GM12878 (cell line): ENCODE data around the gene TMEM255A. TPM values are rescaled to one million over a fixed set of nuclear protein-coding genes. Genes with fewer than 3 reads are reported as not detected.

ENCODE experiments used
- EED ChIP-seq: sonication (generic); IDR thresholded peaks from 2 replicates; pipeline ENCODE4 v1.6.1; 2016; ENCODE audit warnings: antibody characterized with exemption, low read depth
- ELK1 ChIP-seq: IDR thresholded peaks from 2 replicates; pipeline ENCODE4 v1.6.1; 2012; ENCODE audit warnings: low read depth, low read length, improper control_type of control experiment
- ETV6 ChIP-seq, 2 experiments: fragments of 450-650 bp in 1 of 2; IDR thresholded peaks in 1 of 2; conservative IDR thresholded peaks in 1 of 2; 2 replicates each; pipeline ENCODE4 v1.6.1; 2014; ENCODE audit warnings: antibody characterized with exemption in 1 of 2, borderline replicate concordance in 1 of 2, low read depth in 1 of 2, mild to moderate bottlenecking in 1 of 2, moderate library complexity in 1 of 2
- GABPA ChIP-seq: IDR thresholded peaks from 2 replicates; pipeline ENCODE4 v1.6.1; 2014; ENCODE audit warnings: antibody characterized with exemption, low read depth, mild to moderate bottlenecking, inconsistent platforms
- HCFC1 ChIP-seq: fragments of 150-350 bp; IDR thresholded peaks from 2 replicates; pipeline ENCODE4 v1.6.1; 2014; ENCODE audit warnings: low read length
- IKZF1 ChIP-seq: fragments of 450-650 bp; conservative IDR thresholded peaks from 2 replicates; pipeline ENCODE4 v1.6.1; 2017; ENCODE audit warnings: antibody characterized with exemption, mild to moderate bottlenecking
- IKZF2 ChIP-seq, 2 experiments: fragments of 450-650 bp; IDR thresholded peaks; 2 replicates each; pipeline ENCODE4 v1.6.1; 2017; ENCODE audit warnings: mild to moderate bottlenecking in 2 of 2, moderate library complexity in 2 of 2
- KDM1A ChIP-seq: fragments of 200-600 bp; sonication (generic); IDR thresholded peaks from 2 replicates; pipeline ENCODE4 v1.6.1; 2016; ENCODE audit warnings: borderline replicate concordance
- PKNOX1 ChIP-seq: fragments of 450-650 bp; IDR thresholded peaks from 2 replicates; pipeline ENCODE4 v1.6.1; 2016; ENCODE audit warnings: mild to moderate bottlenecking
- POLR2AphosphoS5 ChIP-seq: IDR thresholded peaks from 2 replicates; pipeline ENCODE4 v1.6.1; 2011; ENCODE audit warnings: mild to moderate bottlenecking, low read length, inconsistent platforms
- POU2F2 ChIP-seq: IDR thresholded peaks from 3 replicates; pipeline ENCODE4 v1.6.1; 2011; ENCODE audit warnings: low read depth, mild to moderate bottlenecking, low read length, borderline replicate concordance
- RAD21 ChIP-seq: IDR thresholded peaks from 2 replicates; pipeline ENCODE4 v1.6.1; 2011; ENCODE audit warnings: mild to moderate bottlenecking, low read depth, low read length, moderate library complexity; ENCODE audit not compliant: insufficient read depth
- SKIL ChIP-seq: fragments of 450-650 bp; IDR thresholded peaks from 2 replicates; pipeline ENCODE4 v1.6.1; 2017; ENCODE audit warnings: mild to moderate bottlenecking, low read depth, inconsistent platforms; ENCODE audit not compliant: poor library complexity, severe bottlenecking
- SMAD5 ChIP-seq: IDR thresholded peaks from 2 replicates; pipeline ENCODE4 v1.6.1; 2016; ENCODE audit warnings: antibody characterized with exemption, low read depth
- STAT1 ChIP-seq: fragments of 450-650 bp; conservative IDR thresholded peaks from 2 replicates; pipeline ENCODE4 v1.6.1; 2014; ENCODE audit warnings: antibody characterized with exemption, mild to moderate bottlenecking
- USF1 ChIP-seq: IDR thresholded peaks from 2 replicates; pipeline ENCODE4 v1.6.1; 2011; ENCODE audit warnings: borderline replicate concordance, low read depth, mild to moderate bottlenecking, moderate library complexity, mixed read lengths, low read length; ENCODE audit not compliant: insufficient read depth; ENCODE audit errors: extremely low read length
- YY1 ChIP-seq: IDR thresholded peaks from 2 replicates; pipeline ENCODE4 v1.6.1; 2011; ENCODE audit warnings: low read depth, mild to moderate bottlenecking, low read length
- ZNF274 ChIP-seq: IDR thresholded peaks from one replicate; pipeline ENCODE4 v1.8.0; 2011; ENCODE audit not compliant: insufficient read length, insufficient read depth
- ZNF592 ChIP-seq: fragments of 450-650 bp; IDR thresholded peaks from 2 replicates; pipeline ENCODE4 v1.6.1; 2017; ENCODE audit warnings: mild to moderate bottlenecking, moderate library complexity
- ZNF622 ChIP-seq: fragments of 450-650 bp; IDR thresholded peaks from 2 replicates; pipeline ENCODE4 v1.6.1; 2017; ENCODE audit warnings: mild to moderate bottlenecking, inconsistent platforms
- polyA plus RNA-seq, 11 experiments: library from polyadenylated mRNA; depleted of rRNA in 4 of 11; unstranded in 6 of 11; stranded (reverse) in 5 of 11; fragments of >200 nt; fragmentation: Nextera tagmentation in 4 of 11; fragmentation: Illumina TruSeq in 1 of 11; extraction: Ambion mirVana in 4 of 11; extraction: Trizol in 1 of 11; gene quantifications; 1 replicate in 1 of 11; 2 replicates in 10 of 11; pipeline versions ENCODE4 v1.2.1 to v1.2.3, GENCODE V29; 2011 to 2016; ENCODE audit warnings: inconsistent platforms in 2 of 11, missing spikeins in 2 of 11, low read depth in 1 of 11
- total RNA-seq, 4 experiments: library from RNA; depleted of rRNA in 3 of 4; stranded (reverse); fragments of >200 nt in 3 of 4; fragmentation: Illumina TruSeq in 1 of 4; extraction: Trizol in 1 of 4; gene quantifications; 2 replicates each; pipeline versions ENCODE4 v1.2.1 to v1.2.3, GENCODE V29; 2013 to 2021

TMEM255A gene
- total and polyA plus RNA-seq, 10 of the 15 experiments (the other 5 are each of a cell fraction or from before 2014, with no cell fraction given), result 0.90 to 5.4 (median 1.3) TPM

- TF ChIP-seq KDM1A (no peak), EED (peak; percentile 63; the same call in 1 of the 2 replicates), USF1 (no peak), IKZF1 (peak; percentile 74; the same call in 1 of the 2 replicates), PKNOX1 (peak; percentile 65), YY1 (peak; percentile 59), POU2F2 (peak; percentile 69; the same call in 2 of the 3 replicates), STAT1 (no peak), ZNF592 (no peak), ZNF274 (no peak), GABPA (peak; percentile 32; the same call in 1 of the 2 replicates), SKIL (no peak), POLR2AphosphoS5 (no peak), HCFC1 (no peak), IKZF2 (IDR thresholded peaks at IDR 0.05) (peak; percentile 64 to 82), ETV6 (conservative IDR thresholded peaks at IDR 0.05 in 1 of 2, IDR thresholded peaks at IDR 0.05 in 1 of 2; ENCODE audit: borderline replicate concordance in 1 of 2, low read depth in 1 of 2) (0 out of 4 replicates have a peak, but pooled peaks of 1 of the 2 experiments have one; percentile 50), RAD21 (peak; percentile 46), SMAD5 (no peak), ELK1 (no peak), ZNF622 (no peak)
These were observed 2.0 kb downstream of the TMEM255A start (continued) for GRCh38 chrX:120308959-120309872.
